Fibroblast of lung (primary cell): Measurements from ENCODE around the gene GRAP2. TPM values are rescaled to one million over a fixed set of nuclear protein-coding genes. Genes with fewer than 3 reads are reported as not detected.

Experiments
- DNase-seq, 2 donors: peaks; one replicate each; pipeline versions ENCODE4 v3.0.0 to v3.0.0-alpha.2; 2010; ENCODE audit warnings: low read depth in 2 of 2
- H2AFZ ChIP-seq: 2 replicates; pipeline ENCODE4 v1.5.1; 2012; ENCODE audit warnings: low read length, control low read depth, inconsistent platforms
- H3K27ac ChIP-seq: 2 replicates; pipeline ENCODE4 v1.5.1; 2011; ENCODE audit warnings: low read length, control low read depth; ENCODE audit not compliant: insufficient read depth
- H3K27me3 ChIP-seq: 2 replicates; pipeline ENCODE4 v1.5.1; 2011; ENCODE audit warnings: mild to moderate bottlenecking, low read length; ENCODE audit not compliant: control insufficient read depth, insufficient read depth
- H3K36me3 ChIP-seq: 2 replicates; pipeline ENCODE4 v1.5.1; 2011; ENCODE audit warnings: low read length; ENCODE audit not compliant: control insufficient read depth, insufficient read depth
- H3K4me1 ChIP-seq: 2 replicates; pipeline ENCODE4 v1.5.1; 2011; ENCODE audit warnings: low read length; ENCODE audit not compliant: control insufficient read depth, insufficient read depth; ENCODE audit errors: extremely low read depth
- H3K4me2 ChIP-seq: 2 replicates; pipeline ENCODE4 v1.5.1; 2011; ENCODE audit warnings: low read length, control low read depth; ENCODE audit not compliant: insufficient read depth; ENCODE audit errors: extremely low read depth
- H3K4me3 ChIP-seq, 4 experiments: fragments of 200-600 bp in 1 of 4; sonication (generic) in 1 of 4; replicated peaks in 1 of 4; 2 replicates each; pipeline ENCODE4 v1.5.1; 2011 to 2016; ENCODE audit warnings: low read length in 4 of 4, low read depth in 3 of 4, mild to moderate bottlenecking in 3 of 4, control low read depth in 2 of 4, inconsistent platforms in 1 of 4, mixed read lengths in 1 of 4; ENCODE audit not compliant: insufficient read depth in 1 of 4; ENCODE audit errors: control extremely low read depth in 1 of 4
- H3K79me2 ChIP-seq: 2 replicates; pipeline ENCODE4 v1.5.1; 2012; ENCODE audit warnings: mild to moderate bottlenecking, low read length, inconsistent platforms; ENCODE audit not compliant: control insufficient read depth, insufficient read depth
- H3K9ac ChIP-seq: 2 replicates; pipeline ENCODE4 v1.5.1; 2011; ENCODE audit warnings: mild to moderate bottlenecking, low read length, control low read depth; ENCODE audit not compliant: insufficient read depth
- H3K9me3 ChIP-seq: 2 replicates; pipeline ENCODE4 v1.5.1; 2012; ENCODE audit warnings: low read depth, low read length; ENCODE audit not compliant: control insufficient read depth, insufficient read depth
- H4K20me1 ChIP-seq: 2 replicates; pipeline ENCODE4 v1.5.1; 2011; ENCODE audit warnings: low read length; ENCODE audit not compliant: control insufficient read depth, insufficient read depth; ENCODE audit errors: extremely low read depth
- CTCF ChIP-seq, 2 donors: IDR thresholded peaks in 1 of 2; conservative IDR thresholded peaks in 1 of 2; 1 replicate in 1 of 2; 2 replicates in 1 of 2; pipeline ENCODE4 v1.5.1; 2011 to 2012; ENCODE audit warnings: low read length in 2 of 2, control low read depth in 1 of 2, inconsistent platforms in 1 of 2, low read depth in 1 of 2, mild to moderate bottlenecking in 1 of 2
- EZH2 ChIP-seq: IDR thresholded peaks from 2 replicates; pipeline ENCODE4 v1.5.1; 2012; ENCODE audit warnings: low read length, control low read depth, mild to moderate bottlenecking; ENCODE audit errors: missing control alignments
- polyA plus RNA-seq, 2 donors: library from polyadenylated mRNA; depleted of rRNA in 1 of 2; stranded (reverse) in 1 of 2; unstranded in 1 of 2; fragments of >200 nt; gene quantifications; 2 replicates each; pipeline ENCODE4 v1.2.1, GENCODE V29; 2011 to 2012; ENCODE audit warnings: missing spikeins in 1 of 2
- total RNA-seq: library from RNA; depleted of rRNA; stranded (reverse); fragments of >200 nt; gene quantifications from 2 replicates; pipeline ENCODE4 v1.2.1, GENCODE V29; 2014

GRAP2 gene
- total and polyA plus RNA-seq, 2 donors (not counting 1 experiment from before 2014, with no cell fraction given) = not detected

GRCh38 chr22:39905687-39906086, 4.8 kb downstream of the GRAP2 start:
- DNase-seq = no peak
- Histone ChIP-seq H3K27me3 (no peaks in the 10 kb centered on the region), H3K36me3 (no peaks in the 10 kb centered on the region), H3K4me3 (no peak overlapping the region), H3K4me2 (no peak overlapping the region), H4K20me1 (no peaks in the 10 kb centered on the region), H2AFZ (no peak overlapping the region), H3K27ac (no peak overlapping the region), H3K9me3 (no peaks in the 10 kb centered on the region), H3K9ac (no peak overlapping the region), H3K4me1 (no peaks in the 10 kb centered on the region), H3K79me2 (no peaks in the 10 kb centered on the region)
- TF ChIP-seq EZH2 (no peak), CTCF (conservative IDR thresholded peaks at IDR 0.05 in 1 of 2, IDR thresholded peaks at IDR 0.05 in 1 of 2; ENCODE audit: low read depth in 1 of 2, low read length in 2 of 2) (no peak)

- TF ChIP-seq EZH2 = no peak
- TF ChIP-seq CTCF (conservative IDR thresholded peaks at IDR 0.05 in 1 of 2, IDR thresholded peaks at IDR 0.05 in 1 of 2; ENCODE audit: low read depth in 1 of 2, low read length in 2 of 2) = no peak
- Histone ChIP-seq H3K4me1 (no peaks in the 10 kb centered on the region), H3K27ac (no peak overlapping the region), H3K4me3 (no peak overlapping the region), H3K79me2 (no peaks in the 10 kb centered on the region), H3K36me3 (no peaks in the 10 kb centered on the region), H3K4me2 (no peak overlapping the region), H2AFZ (no peak overlapping the region), H3K27me3 (no peaks in the 10 kb centered on the region), H3K9me3 (no peaks in the 10 kb centered on the region), H4K20me1 (no peaks in the 10 kb centered on the region), H3K9ac (no peak overlapping the region)
- DNase-seq = no peak
Measured at GRCh38 chr22:39906207-39906606, 5.3 kb downstream of the GRAP2 start.

- H3K27me3 ChIP-seq = no peaks in the 10 kb centered on the region
- TF ChIP-seq EZH2 (no peak), CTCF (conservative IDR thresholded peaks at IDR 0.05 in 1 of 2, IDR thresholded peaks at IDR 0.05 in 1 of 2; ENCODE audit: low read depth in 1 of 2, low read length in 2 of 2) (no peak)
- no peak overlapping the region for H2AFZ ChIP-seq
- H4K20me1 ChIP-seq = no peaks in the 10 kb centered on the region
- H3K36me3 ChIP-seq = no peaks in the 10 kb centered on the region
- H3K4me1 ChIP-seq = no peaks in the 10 kb centered on the region
- no peaks in the 10 kb centered on the region for H3K79me2 ChIP-seq
- DNase-seq = no peak
- H3K27ac ChIP-seq = no peak overlapping the region
- no peak overlapping the region for H3K4me2 ChIP-seq
- H3K9me3 ChIP-seq = no peaks in the 10 kb centered on the region
- H3K4me3 ChIP-seq = no peak overlapping the region
- H3K9ac ChIP-seq = no peak overlapping the region
Measured at GRCh38 chr22:39907047-39907446, 6.2 kb downstream of the GRAP2 start.
